ENCODE results near the gene TEAD4.

- TF ChIP-seq, protein P1, sequence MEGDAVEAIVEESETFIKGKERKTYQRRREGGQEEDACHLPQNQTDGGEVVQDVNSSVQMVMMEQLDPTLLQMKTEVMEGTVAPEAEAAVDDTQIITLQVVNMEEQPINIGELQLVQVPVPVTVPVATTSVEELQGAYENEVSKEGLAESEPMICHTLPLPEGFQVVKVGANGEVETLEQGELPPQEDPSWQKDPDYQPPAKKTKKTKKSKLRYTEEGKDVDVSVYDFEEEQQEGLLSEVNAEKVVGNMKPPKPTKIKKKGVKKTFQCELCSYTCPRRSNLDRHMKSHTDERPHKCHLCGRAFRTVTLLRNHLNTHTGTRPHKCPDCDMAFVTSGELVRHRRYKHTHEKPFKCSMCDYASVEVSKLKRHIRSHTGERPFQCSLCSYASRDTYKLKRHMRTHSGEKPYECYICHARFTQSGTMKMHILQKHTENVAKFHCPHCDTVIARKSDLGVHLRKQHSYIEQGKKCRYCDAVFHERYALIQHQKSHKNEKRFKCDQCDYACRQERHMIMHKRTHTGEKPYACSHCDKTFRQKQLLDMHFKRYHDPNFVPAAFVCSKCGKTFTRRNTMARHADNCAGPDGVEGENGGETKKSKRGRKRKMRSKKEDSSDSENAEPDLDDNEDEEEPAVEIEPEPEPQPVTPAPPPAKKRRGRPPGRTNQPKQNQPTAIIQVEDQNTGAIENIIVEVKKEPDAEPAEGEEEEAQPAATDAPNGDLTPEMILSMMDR (conservative IDR thresholded peaks at IDR 0.05 in 1 of 2, IDR thresholded peaks at IDR 0.05 in 1 of 2; ENCODE audit: extremely low read depth in 1 of 2, insufficient read depth in 1 of 2, low read depth in 1 of 2, low read length in 2 of 2) = no peak
- TF ChIP-seq EZH2 (IDR thresholded peaks at IDR 0.05; ENCODE audit: borderline replicate concordance, low read length) = no peak
These were observed 59.2 kb downstream of the TEAD4 start for GRCh38 chr12:3018284-3019004.

Data from mammary epithelial cell (primary cell).